NCI-H187 treated with DMSO at 0.1 percent for 48 hours (cell line): ENCODE results near the gene GOLGA8K.
"Not testable (repeated sequence)": the region's sequence is repeated elsewhere in the genome, so short reads cannot be mapped to it uniquely, and the experiment has no call there.

Experiments
- DNase-seq: peaks from one replicate; lab custom pipeline; 2025; lab: John Stamatoyannopoulos, UW

The GOLGA8K gene

DNA sequence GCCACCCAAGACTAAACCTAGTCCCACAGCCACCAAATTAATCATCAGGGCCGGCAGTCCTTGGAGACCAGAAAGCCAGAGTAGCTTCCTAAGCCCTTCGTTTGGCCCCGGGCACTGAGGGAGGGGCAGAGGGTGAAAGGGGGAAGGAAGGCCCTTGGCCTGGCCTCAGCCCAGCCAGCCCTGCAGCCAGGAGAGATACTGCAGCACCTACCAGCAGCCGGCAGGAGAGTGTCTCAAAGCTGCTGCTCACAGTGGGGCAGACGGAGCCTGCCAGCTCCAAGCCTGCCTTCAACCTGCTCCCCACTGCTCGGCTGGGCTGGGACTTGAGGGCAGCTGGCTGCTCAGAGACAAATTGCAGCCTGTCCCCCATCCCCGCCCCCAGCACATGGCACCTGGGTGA lies 50.3 kb downstream of the GOLGA8K start:
- DNase-seq: not testable (repeated sequence)

DNA sequence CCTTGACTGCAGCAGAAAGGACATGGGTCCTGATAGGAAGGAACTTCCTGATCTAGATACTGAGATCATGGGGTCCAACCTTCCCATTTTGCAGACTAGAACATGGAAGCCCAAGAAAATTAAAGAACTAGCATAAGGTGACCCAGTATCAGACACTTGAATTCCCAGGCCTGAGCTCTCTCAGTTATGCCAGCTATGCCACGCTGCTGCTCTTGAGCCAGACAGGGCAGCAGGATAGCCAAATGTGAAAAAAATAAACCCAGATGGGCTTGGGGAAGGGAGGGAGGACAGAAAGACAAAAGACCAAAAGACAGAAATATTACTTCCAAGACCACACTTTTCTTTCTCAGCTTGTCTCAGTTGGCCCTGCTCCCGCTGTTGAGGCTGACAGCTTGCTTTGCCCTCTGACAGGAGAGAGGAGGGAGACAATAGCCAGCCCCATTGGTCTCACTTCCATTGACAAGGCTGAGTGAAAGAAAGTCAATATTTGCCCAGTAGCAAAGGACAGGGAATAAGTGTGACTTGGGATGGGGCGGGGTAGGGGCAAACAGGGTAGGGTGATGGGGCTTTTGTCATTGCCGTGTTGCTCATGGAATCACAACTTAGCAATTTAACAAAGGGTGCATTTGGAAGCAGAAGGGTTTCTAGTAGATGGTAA lies 52.4 kb downstream of the GOLGA8K start:
- not testable (repeated sequence) for DNase-seq

DNA sequence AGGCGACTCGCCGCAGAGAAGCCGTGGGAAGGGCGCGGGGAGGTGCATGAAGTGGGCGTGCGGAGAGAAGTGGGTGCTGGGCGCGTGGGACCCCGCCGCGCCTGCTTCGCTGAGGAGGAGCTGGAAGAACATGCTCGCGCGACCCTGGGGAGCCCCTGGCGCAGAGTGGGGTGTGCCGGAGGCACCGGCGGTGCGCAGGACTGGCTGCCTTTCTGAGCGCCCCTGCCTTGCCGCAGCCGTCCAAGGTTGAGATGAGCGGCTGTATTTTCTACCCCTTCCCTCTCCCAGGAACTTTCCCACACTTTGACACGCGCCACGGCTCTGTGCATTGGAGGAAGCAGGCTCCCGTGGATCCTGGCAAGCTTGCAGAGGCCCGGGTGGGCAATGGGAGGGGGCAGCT lies 56.1 kb downstream of the GOLGA8K start:
- DNase-seq: not testable (repeated sequence)

DNA sequence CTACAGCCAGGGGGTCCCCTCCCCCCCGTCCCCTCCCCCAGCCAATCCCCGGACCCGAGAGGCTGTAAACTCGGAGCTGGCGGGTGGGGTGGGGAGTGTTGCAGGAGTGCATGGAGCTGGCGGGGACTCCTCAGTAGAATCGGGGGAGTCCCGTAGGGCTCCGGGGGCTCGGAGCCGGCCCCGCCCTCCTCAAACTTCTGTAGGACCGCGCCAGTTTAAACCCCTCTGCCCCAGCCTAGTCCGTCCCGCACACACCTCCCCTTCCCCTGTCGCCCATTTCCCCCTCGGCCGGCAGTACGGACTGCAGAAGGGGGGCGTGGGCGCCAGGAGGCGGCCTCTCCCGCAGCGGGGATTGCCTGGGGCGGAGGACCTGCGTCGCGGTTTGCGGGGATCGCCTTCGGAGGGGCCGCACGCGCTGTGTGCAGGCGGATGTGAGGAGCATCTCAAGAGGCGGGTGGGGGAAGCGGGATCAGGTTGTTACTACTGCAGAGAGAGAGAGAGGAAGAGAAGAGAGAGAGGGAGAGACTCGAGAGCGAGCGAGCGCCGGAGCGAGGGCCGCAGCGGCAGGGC lies 57.0 kb downstream of the GOLGA8K start:
- not testable (repeated sequence) for DNase-seq

DNA sequence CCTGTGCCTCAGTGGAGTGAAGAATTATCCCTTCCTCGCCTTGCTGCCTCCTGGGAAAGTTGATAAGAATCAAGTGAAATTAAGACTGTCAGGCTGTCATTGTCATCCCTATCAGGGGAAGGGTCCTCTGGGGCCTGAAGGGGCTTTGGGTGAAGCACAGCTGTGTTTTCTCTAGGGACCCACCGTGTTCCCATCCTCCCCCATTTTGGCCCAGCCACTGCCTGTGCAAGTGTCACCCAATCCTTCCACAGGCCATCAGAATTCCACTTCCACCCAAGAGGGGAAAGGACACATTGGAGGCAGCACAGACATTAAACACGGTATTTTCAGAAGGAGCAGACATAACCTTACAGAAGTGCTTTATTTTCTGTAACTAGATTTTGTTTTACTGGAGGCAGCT lies 59.2 kb downstream of the GOLGA8K start:
- not testable (repeated sequence) for DNase-seq
